NOMO-1 treated with dmso at 0.1 percent for 144 hours (cell line): Measurements from ENCODE around the gene AADACL4.
A peak's percentile ranks its signal among the peaks of the same experiment; 100 is the strongest.
"Not testable (repeated sequence)": the region's sequence is repeated elsewhere in the genome, so short reads cannot be mapped to it uniquely, and the experiment has no call there.

Source experiments
- DNase-seq: peaks from one replicate; lab custom pipeline; 2025; ENCODE audit not compliant: unreplicated experiment; lab: John Stamatoyannopoulos, UW

AADACL4 gene

GRCh38 chr1:12657885-12658512 lies 14.1 kb downstream of the AADACL4 start:
- not testable (repeated sequence) for DNase-seq

- DNase-seq, result peak; percentile 3
Observed at GRCh38 chr1:12658531-12659453, 14.9 kb downstream of the AADACL4 start.

DNA sequence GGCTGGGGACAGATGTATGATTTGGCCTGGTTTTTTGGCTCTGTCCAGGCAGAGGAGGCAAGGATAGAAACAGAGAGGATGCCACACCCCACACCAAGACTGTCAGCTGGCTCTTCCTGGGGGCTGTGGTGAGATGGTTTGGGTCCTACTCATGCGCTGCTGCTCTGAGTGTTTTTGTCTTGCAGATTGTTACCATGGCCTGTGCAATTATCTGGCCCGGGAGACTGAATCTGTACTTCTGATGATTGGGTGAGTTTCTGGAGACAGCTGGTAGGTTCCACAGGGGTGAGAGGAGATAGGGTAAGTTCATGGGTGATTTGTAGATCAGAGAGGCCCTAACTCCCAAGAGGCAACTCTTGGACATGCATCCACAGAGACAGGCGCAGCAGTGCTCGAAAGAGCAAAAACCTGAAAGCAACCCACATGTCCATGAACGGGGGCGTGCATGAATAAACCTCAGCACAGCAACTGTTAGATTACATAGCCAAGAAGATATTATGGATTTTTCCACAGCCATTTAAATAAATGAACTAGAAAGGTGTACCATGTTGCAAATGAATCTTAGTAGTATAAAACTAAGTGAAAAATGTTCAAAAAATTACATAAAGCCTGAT lies 17.8 kb downstream of the AADACL4 start:
- DNase-seq, result no peak

GRCh38 chr1:12662556-12662955 lies 18.7 kb downstream of the AADACL4 start:
- DNase-seq, result no peak

- DNase-seq, result no peak
Observed at GRCh38 chr1:12665511-12665910, 21.6 kb downstream of the AADACL4 start.

DNA sequence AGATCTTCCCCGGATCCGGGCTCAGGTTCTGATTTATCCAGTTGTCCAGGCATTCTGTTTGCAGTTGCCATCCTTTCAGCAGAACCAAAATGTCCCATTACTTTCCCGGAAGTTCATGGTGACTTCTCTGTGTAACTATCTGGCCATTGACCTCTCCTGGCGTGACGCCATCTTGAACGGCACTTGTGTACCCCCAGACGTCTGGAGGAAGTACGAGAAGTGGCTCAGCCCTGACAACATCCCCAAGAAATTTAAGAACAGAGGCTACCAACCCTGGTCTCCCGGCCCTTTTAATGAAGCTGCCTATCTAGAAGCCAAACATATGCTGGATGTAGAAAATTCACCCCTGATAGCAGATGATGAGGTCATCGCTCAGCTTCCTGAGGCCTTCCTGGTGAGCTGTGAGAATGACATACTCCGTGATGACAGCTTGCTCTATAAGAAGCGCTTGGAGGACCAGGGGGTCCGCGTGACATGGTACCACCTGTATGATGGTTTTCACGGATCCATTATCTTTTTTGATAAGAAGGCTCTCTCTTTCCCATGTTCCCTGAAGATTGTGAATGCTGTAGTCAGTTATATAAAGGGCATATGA lies 22.4 kb downstream of the AADACL4 start:
- no peak for DNase-seq

GRCh38 chr1:12669529-12670068 lies 25.7 kb downstream of the AADACL4 start:
- DNase-seq, result no peak

GRCh38 chr1:12674358-12674757 lies 30.5 kb downstream of the AADACL4 start:
- DNase-seq, result no peak

DNA sequence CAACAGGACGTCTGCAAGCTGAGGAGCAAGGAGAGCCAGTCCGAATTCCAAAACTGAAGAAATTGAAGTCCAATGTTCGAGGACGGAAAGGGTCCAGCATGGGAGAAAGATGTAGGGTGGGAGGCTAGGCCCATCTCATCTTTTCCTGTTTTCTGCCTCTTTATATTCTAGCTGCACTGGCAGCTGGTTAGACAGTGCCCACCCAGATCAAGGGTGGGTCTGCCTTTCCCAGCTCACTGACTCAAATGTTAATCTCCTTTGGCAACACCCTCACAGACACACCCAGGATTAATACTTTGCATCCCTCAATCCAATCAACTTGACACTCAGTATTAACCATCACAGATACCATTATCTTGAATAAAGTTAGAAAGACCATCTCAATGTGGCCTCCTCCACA lies 32.2 kb downstream of the AADACL4 start:
- DNase-seq, result not testable (repeated sequence)

DNA sequence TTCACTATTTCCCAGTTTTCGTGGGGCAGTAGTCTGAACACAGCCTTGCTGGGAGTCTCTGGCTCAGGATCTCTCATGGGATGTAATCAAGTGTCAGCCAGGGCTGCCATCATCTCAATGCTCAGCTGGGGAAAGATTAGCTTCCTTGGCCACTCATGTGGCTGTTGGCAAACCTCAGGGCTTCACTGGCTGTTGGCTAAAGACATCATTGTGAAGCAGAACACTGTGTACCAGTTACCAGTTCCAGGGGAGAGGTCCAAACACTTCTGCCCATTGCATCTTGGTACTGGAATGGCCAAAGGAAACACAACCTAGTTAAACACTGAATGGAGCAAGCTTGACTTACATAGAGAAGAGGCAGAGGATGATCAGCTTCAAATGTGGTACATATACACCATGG lies 33.7 kb downstream of the AADACL4 start:
- DNase-seq, result no peak

DNA sequence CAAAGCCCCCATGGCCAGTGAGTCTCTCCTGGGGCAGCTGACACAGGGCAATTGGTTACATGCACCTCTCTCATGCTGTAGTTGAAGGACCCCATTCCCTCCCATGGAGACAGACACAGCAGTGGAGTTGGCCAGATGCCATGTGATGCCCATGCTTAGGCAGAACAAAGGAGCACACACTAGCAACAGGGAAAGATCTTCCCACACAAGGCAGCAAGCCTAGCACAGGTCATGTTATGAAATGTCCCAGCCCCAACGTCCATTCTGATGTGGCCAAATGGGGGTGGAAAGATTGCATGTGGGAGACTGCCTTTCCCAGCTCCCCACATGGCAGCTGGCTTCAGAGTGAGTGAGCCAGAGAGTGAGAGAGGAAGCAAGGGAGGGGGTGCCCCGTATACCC lies 34.5 kb downstream of the AADACL4 start:
- DNase-seq, result no peak

DNA sequence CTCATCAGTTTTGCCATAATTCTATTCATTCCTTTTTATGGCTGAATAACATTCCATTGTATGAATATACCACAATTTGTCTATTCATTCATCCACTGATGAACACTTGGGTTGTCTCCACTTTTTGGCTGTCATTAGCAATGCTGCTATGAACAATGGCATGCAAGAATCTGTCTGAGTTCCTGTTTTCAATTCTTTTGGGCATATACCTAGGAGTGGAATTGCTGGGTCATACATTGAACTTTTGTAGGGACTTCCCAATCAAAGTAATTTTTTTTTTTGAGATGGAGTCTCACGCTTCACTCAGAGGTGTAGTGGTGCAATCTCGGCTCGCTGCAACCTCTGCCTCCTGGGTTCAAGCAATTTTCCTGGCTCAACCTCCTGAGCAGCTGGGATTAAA lies 34.9 kb downstream of the AADACL4 start:
- DNase-seq, result no peak

GRCh38 chr1:12690156-12690555 lies 46.3 kb downstream of the AADACL4 start:
- no peak for DNase-seq

GRCh38 chr1:12692967-12693782 lies 49.3 kb downstream of the AADACL4 start:
- DNase-seq, result no peak

- no peak for DNase-seq
Observed at GRCh38 chr1:12696658-12697057, 52.8 kb downstream of the AADACL4 start.

GRCh38 chr1:12697397-12697796 lies 53.5 kb downstream of the AADACL4 start:
- DNase-seq, result no peak

GRCh38 chr1:12703821-12704451 lies 60.1 kb downstream of the AADACL4 start:
- no peak for DNase-seq

DNA sequence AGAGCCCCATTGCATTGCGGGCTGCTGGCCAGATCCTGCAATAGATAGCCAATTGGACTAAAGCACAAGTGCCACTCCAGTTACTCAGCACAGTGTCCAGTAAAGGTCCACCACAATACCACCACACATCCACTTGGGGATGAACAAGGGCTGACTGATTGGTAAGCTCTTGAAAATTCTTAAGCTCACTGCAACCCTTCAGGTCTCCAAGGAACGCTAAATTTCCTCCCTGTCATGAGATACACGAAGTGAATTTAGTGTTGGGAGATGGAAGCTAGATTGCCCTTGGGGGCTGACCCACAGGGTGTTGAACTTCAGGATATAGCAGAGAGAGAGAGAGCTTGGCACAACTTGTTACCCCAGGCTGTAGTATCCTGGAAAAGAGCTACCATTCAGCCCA lies 62.2 kb downstream of the AADACL4 start:
- DNase-seq, result no peak

- DNase-seq, result no peak
Observed at GRCh38 chr1:12708396-12709090, 64.7 kb downstream of the AADACL4 start.
